IPS-18a (cell line): ENCODE measurements around the gene SP4.
"Not testable (repeated sequence)": the region's sequence is repeated elsewhere in the genome, so short reads cannot be mapped to it uniquely, and the experiment has no call there.

ENCODE experiments used
- H3K27ac ChIP-seq: one replicate; pipeline ENCODE4 v1.5.1; 2013; ENCODE audit warnings: low read length
- H3K27me3 ChIP-seq: one replicate; pipeline ENCODE4 v1.6.1; 2013; ENCODE audit warnings: mild to moderate bottlenecking, low read length; ENCODE audit not compliant: control insufficient read depth, insufficient read depth
- H3K36me3 ChIP-seq: one replicate; pipeline ENCODE4 v1.6.1; 2013; ENCODE audit warnings: low read depth, low read length; ENCODE audit not compliant: control insufficient read depth
- H3K4me1 ChIP-seq: one replicate; pipeline ENCODE4 v1.6.1; 2013; ENCODE audit warnings: low read depth, low read length; ENCODE audit not compliant: control insufficient read depth
- H3K4me3 ChIP-seq: one replicate; pipeline ENCODE4 v1.5.1; 2013; ENCODE audit warnings: low read length
- H3K9ac ChIP-seq: one replicate; pipeline ENCODE4 v1.6.1; 2013; ENCODE audit warnings: mild to moderate bottlenecking, low read length, moderate library complexity
- H3K9me3 ChIP-seq: one replicate; pipeline ENCODE4 v1.6.1; 2013; ENCODE audit warnings: low read depth, low read length; ENCODE audit not compliant: control insufficient read depth

The SP4 gene

GRCh38 chr7:21495731-21496130 lies 67.8 kb downstream of the SP4 start:
- no peaks in the 10 kb centered on the region for H3K36me3 ChIP-seq
- H3K9ac ChIP-seq: no peak overlapping the region
- H3K4me3 ChIP-seq: no peak overlapping the region
- peaks cover 15% of the 10 kb centered on the region for H3K9me3 ChIP-seq
- no peaks in the 10 kb centered on the region for H3K27me3 ChIP-seq
- H3K27ac ChIP-seq: no peak overlapping the region
- H3K4me1 ChIP-seq: no peaks in the 10 kb centered on the region

GRCh38 chr7:21497072-21497471 lies 69.2 kb downstream of the SP4 start:
- H3K4me1 ChIP-seq: no peaks in the 10 kb centered on the region
- no peak overlapping the region for H3K9ac ChIP-seq
- no peak overlapping the region for H3K27ac ChIP-seq

GRCh38 chr7:21500117-21500832 lies 72.4 kb downstream of the SP4 start:
- H3K27me3 ChIP-seq: no peaks in the 10 kb centered on the region
- no peaks in the 10 kb centered on the region for H3K9me3 ChIP-seq
- no peak overlapping the region for H3K27ac ChIP-seq
- no peaks in the 10 kb centered on the region for H3K36me3 ChIP-seq
- H3K4me3 ChIP-seq: no peak overlapping the region
- no peaks in the 10 kb centered on the region for H3K4me1 ChIP-seq
- no peak overlapping the region for H3K9ac ChIP-seq

More at GRCh38 chr7:21497072-21497471, 69.2 kb downstream of the SP4 start:
- Histone ChIP-seq H3K36me3 (no peaks in the 10 kb centered on the region), H3K27me3 (no peaks in the 10 kb centered on the region), H3K9me3 (peaks cover 15% of the 10 kb centered on the region), H3K4me3 (no peak overlapping the region)

GRCh38 chr7:21504021-21504420 lies 76.1 kb downstream of the SP4 start:
- Histone ChIP-seq H3K36me3 (no peaks in the 10 kb centered on the region), H3K4me3 (no peak overlapping the region), H3K9me3 (no peaks in the 10 kb centered on the region), H3K27ac (no peak overlapping the region), H3K4me1 (no peaks in the 10 kb centered on the region), H3K9ac (no peak overlapping the region), H3K27me3 (no peaks in the 10 kb centered on the region)

- Histone ChIP-seq H3K36me3 (peaks cover 12% of the 10 kb centered on the region), H3K9ac (no peak overlapping the region), H3K4me3 (no peak overlapping the region), H3K27ac (no peak overlapping the region), H3K9me3 (no peaks in the 10 kb centered on the region), H3K4me1 (no peaks in the 10 kb centered on the region), H3K27me3 (no peaks in the 10 kb centered on the region)
Measured at GRCh38 chr7:21507627-21508343, 79.9 kb downstream of the SP4 start.

DNA sequence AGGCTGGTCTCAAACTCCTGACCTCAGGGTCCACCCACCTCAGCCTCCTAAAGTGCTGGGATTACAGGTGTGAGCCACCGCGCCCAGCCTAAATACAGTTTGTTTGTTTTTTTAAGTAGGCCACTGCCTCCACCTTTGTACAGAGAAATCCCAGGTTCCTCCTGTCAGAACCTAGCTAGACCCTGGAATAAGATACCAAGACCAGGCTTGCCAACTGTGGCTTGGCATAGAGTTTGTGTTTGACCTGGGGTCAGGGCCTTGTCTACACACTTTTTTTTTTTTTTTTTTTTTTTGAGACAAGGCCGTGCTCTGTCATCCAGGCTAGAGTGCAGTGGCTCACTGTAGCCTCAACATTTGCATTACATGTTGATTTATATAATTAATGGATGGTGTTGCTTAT lies 80.7 kb downstream of the SP4 start:
- H3K36me3 ChIP-seq: peaks cover 12% of the 10 kb centered on the region
- H3K9me3 ChIP-seq: no peaks in the 10 kb centered on the region
- H3K9ac ChIP-seq: no peak overlapping the region
- no peaks in the 10 kb centered on the region for H3K27me3 ChIP-seq
- no peak overlapping the region for H3K27ac ChIP-seq
- H3K4me1 ChIP-seq: no peaks in the 10 kb centered on the region
- H3K4me3 ChIP-seq: no peak overlapping the region

DNA sequence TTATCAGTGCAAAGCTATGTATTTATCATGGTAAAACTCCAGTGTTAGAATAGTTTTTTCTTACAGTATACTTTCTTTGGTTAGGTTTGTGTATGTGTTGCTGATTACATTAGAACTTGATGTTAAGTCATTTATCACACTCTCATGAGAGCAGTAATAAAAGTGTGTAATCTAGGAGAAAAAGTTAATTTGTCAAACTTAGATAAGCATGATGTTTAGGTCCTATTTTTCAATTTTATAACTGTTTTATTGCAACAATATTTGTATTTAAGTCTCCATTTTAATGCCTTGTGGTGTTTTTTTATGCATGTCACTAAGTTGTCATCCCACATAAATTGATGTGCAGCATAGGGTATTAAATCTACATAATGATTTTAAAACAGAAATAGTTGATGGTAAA lies 86.2 kb downstream of the SP4 start:
- Histone ChIP-seq H3K9me3 (no peaks in the 10 kb centered on the region), H3K27me3 (no peaks in the 10 kb centered on the region), H3K27ac (no peak overlapping the region), H3K4me1 (no peaks in the 10 kb centered on the region), H3K36me3 (peaks cover 12% of the 10 kb centered on the region), H3K4me3 (no peak overlapping the region), H3K9ac (no peak overlapping the region)

DNA sequence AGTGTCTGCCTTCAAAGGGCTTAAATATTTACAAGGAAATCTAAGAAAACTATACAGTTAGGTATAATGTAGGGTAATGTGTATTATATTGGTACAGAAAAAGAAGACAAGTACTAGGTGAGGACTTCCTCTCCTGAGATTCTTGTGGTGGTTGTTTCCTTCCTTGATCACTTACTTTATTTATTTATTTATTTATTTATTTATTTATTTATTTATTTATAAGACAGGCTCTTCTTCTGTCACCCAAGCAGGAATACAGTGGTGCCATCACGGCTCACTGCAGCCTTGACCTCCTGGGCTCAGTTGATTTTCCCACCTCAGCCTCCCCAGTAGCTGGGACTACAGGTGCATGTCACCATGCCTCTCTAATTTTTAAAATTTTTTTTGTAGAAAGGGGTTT lies 96.8 kb downstream of the SP4 start:
- Histone ChIP-seq H3K9me3 (peaks cover 10% of the 10 kb centered on the region), H3K27ac (no peak overlapping the region), H3K36me3 (no peaks in the 10 kb centered on the region), H3K4me1 (no peaks in the 10 kb centered on the region), H3K4me3 (no peak overlapping the region), H3K27me3 (no peaks in the 10 kb centered on the region), H3K9ac (no peak overlapping the region)

- Histone ChIP-seq H3K27ac (no peak overlapping the region), H3K9ac (no peak overlapping the region), H3K36me3 (no peaks in the 10 kb centered on the region), H3K4me1 (no peaks in the 10 kb centered on the region), H3K9me3 (peaks cover 10% of the 10 kb centered on the region), H3K4me3 (no peak overlapping the region), H3K27me3 (no peaks in the 10 kb centered on the region)
Measured at GRCh38 chr7:21526007-21526406, 98.1 kb downstream of the SP4 start.

DNA sequence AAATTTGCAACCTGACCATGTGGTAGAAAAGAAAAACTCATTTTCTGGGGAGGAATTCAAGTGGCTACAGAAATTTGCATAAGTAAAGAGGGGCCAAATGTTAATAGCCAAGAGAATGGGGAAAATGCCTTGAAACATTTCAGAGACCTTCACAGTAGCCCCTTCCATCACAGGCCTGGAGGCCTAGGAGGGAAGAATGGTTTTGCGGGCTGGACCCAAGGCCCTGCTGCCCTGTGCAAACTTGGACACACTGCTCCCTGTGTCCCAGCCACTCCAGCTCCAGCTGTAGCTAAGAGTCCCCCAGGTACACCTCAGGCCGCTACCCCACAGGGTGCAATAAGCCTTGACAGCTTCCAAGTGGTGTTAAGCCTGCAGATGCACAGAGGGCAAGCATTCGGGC lies 98.6 kb downstream of the SP4 start:
- Histone ChIP-seq H3K27ac (no peak overlapping the region), H3K4me3 (no peak overlapping the region), H3K36me3 (no peaks in the 10 kb centered on the region), H3K4me1 (no peaks in the 10 kb centered on the region), H3K9ac (no peak overlapping the region), H3K27me3 (no peaks in the 10 kb centered on the region), H3K9me3 (peaks cover 10% of the 10 kb centered on the region)

DNA sequence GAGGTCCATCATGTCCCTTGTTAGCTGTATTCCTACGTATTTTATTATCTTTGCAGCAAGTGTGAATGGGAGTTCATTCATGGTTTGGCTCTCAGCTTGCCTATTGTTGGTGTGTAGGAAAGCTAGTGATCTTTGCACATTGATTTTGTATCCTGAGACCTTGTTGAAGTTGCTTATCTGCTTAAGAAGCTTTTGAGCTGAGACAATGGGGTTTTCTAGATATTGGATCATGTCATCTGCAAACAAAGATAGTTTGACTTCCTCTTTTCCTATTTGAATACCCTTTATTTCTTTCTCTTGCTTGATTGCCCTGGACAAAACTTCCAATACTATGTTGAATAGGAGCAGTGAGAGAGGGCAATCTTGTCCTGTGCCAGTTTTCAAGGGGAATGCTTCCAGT lies 104.6 kb downstream of the SP4 start:
- H3K27me3 ChIP-seq, H3K4me3 ChIP-seq, H3K4me1 ChIP-seq, H3K9me3 ChIP-seq, H3K36me3 ChIP-seq, H3K27ac ChIP-seq, H3K9ac ChIP-seq: not testable (repeated sequence)

- not testable (repeated sequence) for H3K9ac ChIP-seq, H3K9me3 ChIP-seq, H3K4me3 ChIP-seq, H3K36me3 ChIP-seq, H3K27me3 ChIP-seq, H3K27ac ChIP-seq, H3K4me1 ChIP-seq
Measured at GRCh38 chr7:21533646-21534045, 105.8 kb downstream of the SP4 start.
